ENCODE measurements around the gene KRT84. TPM values are rescaled to one million over a fixed set of nuclear protein-coding genes. Genes with fewer than 3 reads are reported as not detected.

The KRT84 gene
- total RNA-seq, 1 donor from 2014 or later, result not detected

- DNase-seq (ENCODE audit: low spot score), result peak; percentile 86
- intact Hi-C loops (cut with DNase I), result loop anchor here (5.0 kb wide), 1 partner anchor 116 kb away; no protein-coding TSS in a partner anchor
These were observed 6.2 kb upstream of the KRT84 start for GRCh38 chr12:52391618-52392002.

DNA sequence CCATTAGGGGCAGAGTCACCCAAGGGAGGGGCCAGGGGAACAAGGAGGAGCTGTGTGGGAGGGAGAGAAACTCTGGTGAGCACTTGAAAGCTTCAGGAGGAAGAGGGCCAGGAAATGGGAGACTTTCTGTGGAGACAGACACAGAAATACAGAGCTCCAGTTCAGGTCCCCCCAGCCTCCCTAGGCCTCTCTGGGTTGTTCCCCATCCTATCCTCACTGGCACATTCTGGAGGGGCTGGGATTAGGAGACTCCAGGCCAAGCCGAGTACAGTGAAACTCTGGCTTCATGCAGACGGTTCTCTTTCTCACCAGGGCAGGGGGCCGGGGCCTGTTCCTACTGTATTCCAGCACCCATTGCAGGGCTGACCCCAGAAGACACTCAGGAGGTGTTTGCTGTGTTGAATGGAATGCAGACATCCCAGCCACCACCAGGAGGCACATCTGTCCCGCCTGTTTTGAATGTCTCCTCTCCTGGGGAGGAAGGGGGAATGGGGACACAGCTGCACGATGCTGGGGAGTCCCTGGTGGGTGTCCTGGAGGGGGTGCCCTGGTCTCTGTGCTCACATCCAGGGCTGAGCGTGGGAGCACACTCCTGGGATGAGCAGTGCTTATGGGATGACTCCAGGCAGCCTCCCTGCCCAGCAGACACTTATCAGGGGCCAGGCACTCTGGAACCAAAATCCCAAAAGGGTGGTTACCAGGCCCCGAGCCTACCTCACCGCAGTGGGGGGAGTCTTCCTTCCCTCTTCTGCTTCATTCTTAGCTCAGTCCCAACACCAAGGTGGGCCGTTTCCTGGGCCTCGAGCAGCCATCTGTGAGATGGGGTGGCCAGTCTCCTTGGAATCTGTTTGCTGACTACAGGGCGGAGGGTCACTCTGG lies 5.5 kb upstream of the KRT84 start:
- peak; percentile 71 for DNase-seq (ENCODE audit: low spot score)
- intact Hi-C loops (cut with DNase I), result loop anchor here (5.0 kb wide), 1 partner anchor 116 kb away; no protein-coding TSS in a partner anchor

DNA sequence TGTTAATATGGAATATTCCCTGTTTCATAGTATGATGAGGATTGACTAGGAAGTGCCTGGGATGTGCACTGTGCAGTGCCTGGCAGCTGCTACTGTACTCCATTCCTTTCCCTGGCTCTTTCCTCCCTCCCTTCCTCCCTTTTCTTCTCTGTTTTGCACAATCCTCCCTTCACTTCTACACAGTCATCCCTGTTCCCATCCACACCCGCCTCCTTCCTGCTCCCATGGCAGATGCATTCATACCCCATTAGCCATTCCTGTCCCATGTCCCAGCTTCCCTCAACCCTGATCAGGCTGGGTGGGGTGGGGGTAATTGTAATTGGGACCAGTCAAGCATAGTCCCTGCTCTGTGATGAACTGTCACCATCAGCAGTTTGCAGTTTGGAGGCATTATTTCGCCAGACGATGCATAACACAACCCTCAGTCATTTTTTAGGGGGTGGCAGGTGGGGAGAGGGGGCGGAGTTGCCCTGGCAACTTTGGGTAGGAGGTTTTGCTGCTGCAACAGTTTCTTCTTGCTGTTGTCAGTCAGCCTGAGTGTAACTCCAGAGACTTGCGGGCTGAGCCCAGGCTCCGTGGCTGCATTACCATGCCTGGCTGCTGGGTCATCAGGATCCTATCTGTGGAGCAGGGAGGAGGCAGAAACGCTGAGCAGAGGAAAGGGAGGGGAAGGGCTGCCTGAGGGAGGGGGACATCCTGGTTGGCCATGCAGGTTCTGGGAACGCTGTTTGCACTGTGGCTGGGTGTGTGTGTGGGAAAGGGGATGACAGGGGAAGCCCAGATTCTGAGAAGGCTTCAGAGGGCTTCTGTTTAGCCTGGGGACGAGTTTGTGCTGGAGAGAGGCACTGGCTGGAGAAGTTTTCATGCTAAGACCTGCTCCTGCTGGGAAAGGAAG lies 4.1 kb upstream of the KRT84 start:
- intact Hi-C loops (cut with DNase I), result loop anchor here (5.0 kb wide), 1 partner anchor 118 kb away; no protein-coding TSS in a partner anchor

DNA sequence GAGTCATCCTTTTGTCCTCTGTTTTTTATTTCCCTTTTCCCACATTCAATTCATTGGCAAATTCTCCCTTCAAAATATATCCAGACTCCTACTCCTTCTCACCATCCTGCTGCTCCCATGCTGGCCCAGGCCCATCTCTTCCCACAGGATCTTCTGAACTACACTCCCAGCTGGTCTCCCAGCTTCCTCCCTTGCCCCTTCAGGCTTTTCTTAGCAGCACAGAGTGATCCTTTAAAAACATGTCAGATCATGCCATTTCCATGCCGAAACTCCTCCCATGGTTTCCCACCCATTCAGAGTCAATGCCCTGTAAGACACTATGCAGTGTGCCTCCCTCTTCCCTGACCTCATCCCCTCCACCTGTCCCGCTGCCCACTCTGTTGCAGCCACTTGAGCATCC lies 2.4 kb upstream of the KRT84 start:
- intact Hi-C loops (cut with DNase I), result no loop called here
- DNase-seq (ENCODE audit: low spot score), result no peak

More for the DNA sequence above, 4.1 kb upstream of the KRT84 start:
- DNase-seq (ENCODE audit: low spot score), result peak; percentile 75

GRCh38 chr12:52383331-52383730 lies 2.1 kb downstream of the KRT84 start:
- intact Hi-C loops (cut with DNase I), result loop anchor here (5.0 kb wide), 1 partner anchor 199 kb away; no protein-coding TSS in a partner anchor
- no peak for DNase-seq (ENCODE audit: low spot score)

GRCh38 chr12:52382854-52383253 lies 2.6 kb downstream of the KRT84 start:
- DNase-seq (ENCODE audit: low spot score), result no peak
- intact Hi-C loops (cut with DNase I), result loop anchor here (5.0 kb wide), 1 partner anchor 199 kb away; no protein-coding TSS in a partner anchor

- intact Hi-C loops (cut with DNase I), result loop anchor here (5.0 kb wide), 1 partner anchor 201 kb away; no protein-coding TSS in a partner anchor
- DNase-seq (ENCODE audit: low spot score), result no peak
These were observed 4.2 kb downstream of the KRT84 start for GRCh38 chr12:52381206-52381605.

DNA sequence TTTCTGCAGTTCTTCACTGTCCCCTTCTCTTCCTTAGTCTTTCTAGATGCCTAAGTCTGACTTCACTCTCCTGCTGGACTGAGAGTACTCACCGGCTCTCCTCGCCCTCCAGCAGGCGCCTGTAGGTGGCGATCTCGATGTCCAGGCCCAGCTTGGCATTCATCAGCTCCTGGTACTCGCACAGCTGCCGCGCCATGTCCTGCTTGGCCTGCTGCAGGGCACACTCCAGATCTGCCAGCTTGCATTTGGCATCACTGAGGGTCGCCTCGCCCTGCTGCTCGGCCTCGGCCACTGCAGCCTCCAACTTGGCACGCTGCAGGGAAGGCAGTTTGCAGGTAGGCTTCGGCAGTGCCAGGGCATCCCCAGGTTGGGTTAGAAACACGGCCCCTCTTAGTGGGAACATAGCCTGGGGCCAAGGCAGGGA lies 5.2 kb downstream of the KRT84 start:
- intact Hi-C loops (cut with DNase I), result loop anchor here (5.0 kb wide), 1 partner anchor 202 kb away; no protein-coding TSS in a partner anchor

GRCh38 chr12:52379536-52379935 lies 5.9 kb downstream of the KRT84 start:
- no peak for DNase-seq (ENCODE audit: low spot score)
- intact Hi-C loops (cut with DNase I), result loop anchor here (10.0 kb wide), 1 partner anchor 605 kb away; no protein-coding TSS in a partner anchor

More for the DNA sequence above, 5.2 kb downstream of the KRT84 start:
- DNase-seq (ENCODE audit: low spot score), result no peak

DNA sequence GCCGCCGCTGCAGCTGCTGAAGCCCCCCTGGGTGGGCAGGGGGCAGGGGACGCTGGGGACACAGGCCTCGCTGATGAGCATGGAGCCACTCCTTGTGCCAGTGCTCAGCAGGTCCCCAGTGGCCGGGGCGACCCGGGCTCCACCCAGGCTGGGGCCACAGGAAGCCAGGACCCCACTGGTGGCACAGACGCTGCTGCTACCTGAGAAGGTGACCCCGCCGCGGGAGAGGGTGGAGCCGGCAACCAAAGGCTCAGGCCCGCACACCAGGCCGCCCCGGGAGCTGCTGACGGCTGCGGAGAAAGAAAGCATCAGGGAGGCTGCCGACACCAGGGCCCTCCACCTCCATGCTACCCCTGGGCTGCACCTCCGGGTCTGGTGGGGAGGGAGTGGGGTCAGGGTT lies 7.4 kb downstream of the KRT84 start:
- intact Hi-C loops (cut with DNase I), result loop anchor here (10.0 kb wide), 1 partner anchor 607 kb away; no protein-coding TSS in a partner anchor
- DNase-seq (ENCODE audit: low spot score), result no peak

GRCh38 chr12:52377266-52377665 lies 8.2 kb downstream of the KRT84 start:
- DNase-seq (ENCODE audit: low spot score), result no peak
- intact Hi-C loops (cut with DNase I), result loop anchor here (10.0 kb wide), 1 partner anchor 608 kb away; no protein-coding TSS in a partner anchor

DNA sequence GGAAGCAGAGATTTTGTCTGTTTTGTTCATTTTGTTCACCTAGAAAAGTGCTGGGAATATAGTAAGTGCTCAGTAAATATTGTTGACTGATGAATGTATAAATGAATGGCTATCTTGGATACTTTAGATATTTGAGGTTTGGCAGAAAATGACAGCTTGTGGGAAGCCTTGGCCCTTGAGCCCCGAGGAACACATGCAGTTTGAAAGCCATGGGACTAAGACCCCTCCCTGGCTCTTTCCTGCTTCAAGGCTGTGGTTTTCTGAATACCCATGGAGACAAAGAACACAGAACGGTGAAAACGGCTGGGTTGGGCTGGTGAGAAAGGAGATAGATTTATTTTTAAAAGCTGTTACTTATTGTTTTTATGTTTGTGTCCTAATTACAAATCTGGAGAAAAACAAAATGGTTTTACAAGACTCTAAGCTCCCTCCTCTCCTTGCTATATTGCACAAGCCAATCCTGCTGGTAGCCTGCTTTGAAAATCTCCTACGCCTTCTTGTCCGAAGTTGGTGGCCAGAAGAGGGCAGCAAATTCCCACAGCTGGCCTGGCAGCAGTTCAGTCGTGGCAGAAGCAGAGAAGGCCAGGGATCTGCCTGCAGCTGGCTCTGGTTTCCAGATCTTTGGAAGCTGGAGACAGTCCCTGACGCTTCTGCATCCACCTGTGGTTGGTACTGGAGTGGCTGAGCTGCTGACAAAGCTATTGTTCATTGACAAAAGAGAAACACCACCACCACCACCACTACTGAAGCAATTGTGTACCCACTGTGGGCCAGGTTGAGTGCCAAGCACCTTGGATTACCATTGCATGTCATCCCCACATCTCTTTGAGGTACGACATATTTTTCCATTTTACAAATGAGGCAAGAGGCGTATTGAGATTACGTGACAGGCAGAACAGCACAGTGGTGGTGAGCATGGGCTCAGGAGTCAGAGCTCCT lies 13.0 kb downstream of the KRT84 start:
- intact Hi-C loops (cut with DNase I), result loop anchor here (1.0 to 10.0 kb wide), 3 partner anchors 134 to 612 kb away; no protein-coding TSS in a partner anchor

DNA sequence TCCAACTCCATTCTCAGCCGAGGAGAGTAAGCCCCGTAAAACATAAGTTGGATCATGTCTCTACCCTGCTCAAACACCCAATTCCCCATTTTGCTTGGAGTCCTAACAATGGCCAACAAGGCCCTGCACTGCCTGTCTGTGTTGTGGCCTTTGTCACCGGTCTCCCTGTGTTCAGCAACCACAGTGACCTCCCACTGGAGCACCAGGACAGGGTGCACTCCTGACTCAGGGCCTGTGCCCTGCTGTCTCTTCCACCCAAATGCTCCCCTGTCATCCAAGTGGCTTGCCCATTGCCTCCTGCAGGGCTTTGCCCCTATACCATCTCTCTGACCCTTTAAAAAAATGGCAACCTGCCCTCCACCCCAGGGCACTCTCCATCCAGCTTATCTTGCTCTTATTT lies 13.7 kb downstream of the KRT84 start:
- intact Hi-C loops (cut with DNase I), result loop anchor here (1.0 to 10.0 kb wide), 3 partner anchors 135 to 613 kb away; no protein-coding TSS in a partner anchor
- peak; percentile 29 for DNase-seq (ENCODE audit: low spot score)

More for the DNA sequence above, 13.0 kb downstream of the KRT84 start:
- peak; percentile 81 for DNase-seq (ENCODE audit: low spot score)

GRCh38 chr12:52370926-52371608 lies 14.4 kb downstream of the KRT84 start:
- peak; percentile 65 for DNase-seq (ENCODE audit: low spot score)
- intact Hi-C loops (cut with DNase I), result loop anchor here (10.0 kb wide), 1 partner anchor 614 kb away; no protein-coding TSS in a partner anchor

GRCh38 chr12:52369809-52370208 lies 15.6 kb downstream of the KRT84 start:
- intact Hi-C loops (cut with DNase I), result loop anchor here (10.0 kb wide), 1 partner anchor 615 kb away; no protein-coding TSS in a partner anchor
- peak; percentile 68 for DNase-seq (ENCODE audit: low spot score)

GRCh38 chr12:52369211-52369610 lies 16.2 kb downstream of the KRT84 start:
- intact Hi-C loops (cut with DNase I), result no loop called here
- DNase-seq (ENCODE audit: low spot score), result peak; percentile 14

- DNase-seq (ENCODE audit: low spot score), result peak; percentile 46
These were observed 16.9 kb downstream of the KRT84 start for GRCh38 chr12:52368508-52368907.

DNA sequence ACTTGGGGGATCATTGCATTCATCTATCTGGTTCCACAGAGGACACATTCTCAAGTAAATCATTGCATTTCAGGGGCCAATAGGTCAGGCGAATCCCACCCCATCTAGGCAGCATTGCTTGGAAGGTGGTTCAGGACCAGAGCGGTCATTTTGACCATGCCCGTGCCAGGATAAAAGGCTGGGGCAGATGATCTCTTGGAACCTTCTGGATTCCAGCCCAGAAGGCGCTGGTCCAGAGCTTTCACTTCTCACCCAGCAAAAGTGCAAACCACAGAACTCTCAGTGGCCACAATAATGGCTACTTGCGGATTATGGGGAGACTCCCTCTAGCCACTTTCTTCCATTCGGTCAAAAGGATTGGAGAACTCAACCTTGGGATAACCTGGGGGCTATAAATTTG lies 17.6 kb downstream of the KRT84 start:
- intact Hi-C loops (cut with DNase I), result no loop called here
- peak; percentile 36 for DNase-seq (ENCODE audit: low spot score)

More at GRCh38 chr12:52368508-52368907, 16.9 kb downstream of the KRT84 start:
- intact Hi-C loops (cut with DNase I), result no loop called here
